ENCODE data around the gene CHMP4A.

The CHMP4A gene

GRCh38 chr14:24212924-24213865 is at the start of gene CHMP4A:
TSS of gene CHMP4A (minus strand) at chr14:24213488. CDS start at chr14:24213439, 49 bp downstream.
- DNase-seq: peak; percentile 91

- no peak for DNase-seq
Measured at GRCh38 chr14:24261969-24262327, 48.7 kb upstream of the CHMP4A start.

- no peak for DNase-seq
Measured at GRCh38 chr14:24261256-24261968, 48.1 kb upstream of the CHMP4A start.

- no peak for DNase-seq
Measured at GRCh38 chr14:24260780-24261157, 47.5 kb upstream of the CHMP4A start.

GRCh38 chr14:24260026-24260779 is 46.9 kb upstream of the CHMP4A start:
- no peak for DNase-seq

GRCh38 chr14:24259282-24260025 is 46.2 kb upstream of the CHMP4A start:
- DNase-seq: no peak

- no peak for DNase-seq
Measured at GRCh38 chr14:24258548-24259265, 45.4 kb upstream of the CHMP4A start.

- DNase-seq: no peak
Measured at GRCh38 chr14:24258119-24258518, 44.8 kb upstream of the CHMP4A start.

GRCh38 chr14:24256960-24257359 is 43.7 kb upstream of the CHMP4A start:
- no peak for DNase-seq

GRCh38 chr14:24255931-24256711 is 42.8 kb upstream of the CHMP4A start:
- no peak for DNase-seq

GRCh38 chr14:24255438-24255837 is 42.1 kb upstream of the CHMP4A start:
- no peak for DNase-seq

- no peak for DNase-seq
Measured at GRCh38 chr14:24254630-24255392, 41.5 kb upstream of the CHMP4A start.

GRCh38 chr14:24253936-24254335 is 40.6 kb upstream of the CHMP4A start:
- no peak for DNase-seq

- DNase-seq: no peak
Measured at GRCh38 chr14:24252289-24253124, 39.2 kb upstream of the CHMP4A start.

GRCh38 chr14:24251880-24252288 is 38.6 kb upstream of the CHMP4A start:
- no peak for DNase-seq

- no peak for DNase-seq
Measured at GRCh38 chr14:24250354-24250753, 37.1 kb upstream of the CHMP4A start.

GRCh38 chr14:24249230-24250021 is 36.1 kb upstream of the CHMP4A start:
- no peak for DNase-seq

GRCh38 chr14:24247422-24247821 is 34.1 kb upstream of the CHMP4A start:
- DNase-seq: no peak

Measured in T1000 (cell line).